GM23248 (cell line): ENCODE results near the gene TRPM3. TPM values are rescaled to one million over a fixed set of nuclear protein-coding genes. Genes with fewer than 3 reads are reported as not detected.

Experiments
- DNase-seq: peaks from one replicate; pipeline ENCODE4 v3.0.0-alpha.2; 2015
- H2AFZ ChIP-seq: fragments of 200-600 bp; sonication (generic); 2 replicates; pipeline ENCODE4 v1.6.1; 2016; ENCODE audit warnings: antibody characterized with exemption
- H3F3A ChIP-seq: fragments of 200-600 bp; sonication (generic); 2 replicates; pipeline ENCODE4 v1.6.1; 2016; ENCODE audit warnings: mild to moderate bottlenecking, antibody characterized with exemption, mixed run types; ENCODE audit not compliant: insufficient read depth
- H3K27ac ChIP-seq: fragments of 200-600 bp; sonication (generic); 2 replicates; pipeline ENCODE4 v1.5.1; 2016; ENCODE audit warnings: mild to moderate bottlenecking
- H3K27me3 ChIP-seq: fragments of 200-600 bp; sonication (generic); replicated peaks from 2 replicates; pipeline ENCODE4 v1.6.1; 2016; ENCODE audit warnings: mild to moderate bottlenecking; ENCODE audit not compliant: insufficient read depth
- H3K36me3 ChIP-seq: fragments of 200-600 bp; sonication (generic); 2 replicates; pipeline ENCODE4 v1.6.1; 2016; ENCODE audit warnings: low read depth, mild to moderate bottlenecking
- H3K4me1 ChIP-seq: fragments of 200-600 bp; sonication (generic); 2 replicates; pipeline ENCODE4 v1.6.1; 2016; ENCODE audit warnings: mild to moderate bottlenecking; ENCODE audit not compliant: insufficient read depth
- H3K4me2 ChIP-seq: fragments of 200-600 bp; sonication (generic); one replicate; pipeline ENCODE4 v1.6.1; 2016; ENCODE audit warnings: mild to moderate bottlenecking; ENCODE audit not compliant: unreplicated experiment
- H3K4me3 ChIP-seq: fragments of 200-600 bp; sonication (generic); 2 replicates; pipeline ENCODE4 v1.5.1; 2016; ENCODE audit warnings: mild to moderate bottlenecking
- H3K79me2 ChIP-seq: fragments of 200-600 bp; sonication (generic); 2 replicates; pipeline ENCODE4 v1.6.1; 2016; ENCODE audit warnings: mild to moderate bottlenecking; ENCODE audit not compliant: insufficient read depth
- H3K9ac ChIP-seq: fragments of 200-600 bp; sonication (generic); 2 replicates; pipeline ENCODE4 v1.6.1; 2016; ENCODE audit warnings: mild to moderate bottlenecking
- H3K9me2 ChIP-seq: fragments of 200-600 bp; sonication (generic); 2 replicates; pipeline ENCODE4 v1.6.1; 2016; ENCODE audit warnings: mixed run types, mild to moderate bottlenecking, moderate library complexity; ENCODE audit not compliant: insufficient read depth
- H3K9me3 ChIP-seq: fragments of 200-600 bp; sonication (generic); one replicate; pipeline ENCODE4 v1.6.1; 2017; ENCODE audit warnings: low read depth
- H4K20me1 ChIP-seq: fragments of 200-600 bp; sonication (generic); 2 replicates; pipeline ENCODE4 v1.6.0; 2016; ENCODE audit not compliant: insufficient read depth
- EZH2 ChIP-seq: fragments of 200-600 bp; sonication (generic); IDR thresholded peaks from 2 replicates; pipeline ENCODE4 v1.6.1; 2018; ENCODE audit warnings: antibody characterized with exemption, mild to moderate bottlenecking; ENCODE audit not compliant: insufficient read depth, poor library complexity, severe bottlenecking
- EZH2phosphoT487 ChIP-seq: fragments of 200-600 bp; sonication (generic); IDR thresholded peaks from 2 replicates; pipeline ENCODE4 v1.6.1; 2018; ENCODE audit warnings: antibody characterized with exemption, moderate library complexity, mild to moderate bottlenecking, low read depth; ENCODE audit not compliant: insufficient read depth
- WGBS, 2 experiments: methylation state at CpG; one replicate each; pipeline ENCODE4 v1.1.6; 2015 to 2017; ENCODE audit warnings: low lambda C conversion rate in 2 of 2, low coverage in 1 of 2; ENCODE audit errors: missing lambda C conversion rate in 2 of 2; 5-methylcytosine and 5-hydroxymethylcytosine counted together
- in situ Hi-C: fragments of 300-500 bp; cut with MboI; formaldehyde crosslinking; loops from 2 replicates; pipeline ENCODE4 v1.15.0; 2020
- polyA plus RNA-seq: library from polyadenylated mRNA; unstranded; fragments of >200 nt; fragmentation: Nextera tagmentation; extraction: Ambion mirVana; gene quantifications from 2 replicates; pipeline ENCODE4 v1.2.1, GENCODE V29; 2016
- total RNA-seq: library from RNA; depleted of rRNA; stranded (reverse); fragments of >200 nt; shearing (Covaris generic); gene quantifications from 2 replicates; pipeline ENCODE4 v1.2.3, GENCODE V29; 2014

The TRPM3 gene
- total and polyA plus RNA-seq, 2 experiments from 2014 or later = not detected

DNA sequence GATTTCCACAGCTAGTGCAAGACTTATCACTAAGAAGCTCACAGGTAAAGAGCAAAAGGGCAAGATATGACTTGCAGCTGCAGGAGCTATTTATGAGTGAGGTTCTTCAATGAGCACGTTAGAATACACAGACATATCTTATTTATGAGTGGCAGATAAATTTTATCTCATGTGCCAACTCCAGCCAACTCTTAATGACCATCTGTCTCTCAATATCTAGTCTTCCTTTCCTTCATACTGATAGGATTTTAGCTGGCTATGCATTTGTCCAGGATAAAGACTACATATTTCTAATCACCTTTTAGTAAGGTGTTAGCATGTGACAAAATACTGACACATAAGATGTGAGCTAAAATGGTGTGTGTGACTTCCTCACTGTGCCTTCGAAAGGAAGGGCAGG, 304.5 kb downstream of the TRPM3 start:
- Histone ChIP-seq H3K9ac (no peak overlapping the region), H3K9me3 (no peaks in the 10 kb centered on the region), H2AFZ (no peak overlapping the region), H3K4me3 (no peak overlapping the region), H3K27ac (no peak overlapping the region), H3K9me2 (no peaks in the 10 kb centered on the region), H3K4me2 (no peak overlapping the region), H3F3A (no peaks in the 10 kb centered on the region), H3K36me3 (no peaks in the 10 kb centered on the region), H4K20me1 (no peaks in the 10 kb centered on the region), H3K79me2 (no peaks in the 10 kb centered on the region), H3K4me1 (no peaks in the 10 kb centered on the region), H3K27me3 (no peaks in the 10 kb centered on the region; the same call in none of the 2 replicates)
- in situ Hi-C loops = no loop called here
- DNase-seq = no peak
- TF ChIP-seq EZH2phosphoT487 (no peak), EZH2 (no peak)
- 22 to 25% methylated on average over 2 of the region's 2 CpGs for WGBS, 2 experiments

DNA sequence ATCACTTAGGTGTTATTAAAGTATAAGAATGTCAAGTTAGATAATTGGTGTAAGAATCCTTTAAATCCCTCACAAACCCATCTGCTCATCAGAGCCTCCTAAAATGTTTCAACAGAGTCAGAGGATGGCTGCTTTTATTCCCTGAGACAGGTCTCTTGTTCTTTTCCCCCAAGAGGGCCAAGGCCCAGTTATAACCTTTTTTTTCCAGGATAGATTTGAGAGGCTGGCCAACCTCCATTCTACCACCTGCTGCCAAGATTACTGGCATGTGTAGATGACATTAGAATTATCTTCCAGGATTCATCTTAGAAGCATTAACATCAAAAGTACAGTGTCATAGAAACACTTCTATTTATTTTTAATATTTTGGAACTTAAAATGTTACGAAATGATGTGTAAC, 305.1 kb downstream of the TRPM3 start:
- Histone ChIP-seq H3K4me1 (no peaks in the 10 kb centered on the region), H3F3A (no peaks in the 10 kb centered on the region), H2AFZ (no peak overlapping the region), H4K20me1 (no peaks in the 10 kb centered on the region), H3K9me3 (no peaks in the 10 kb centered on the region), H3K27ac (no peak overlapping the region), H3K79me2 (no peaks in the 10 kb centered on the region), H3K4me3 (no peak overlapping the region), H3K4me2 (no peak overlapping the region), H3K27me3 (no peaks in the 10 kb centered on the region; the same call in none of the 2 replicates), H3K36me3 (no peaks in the 10 kb centered on the region), H3K9ac (no peak overlapping the region), H3K9me2 (no peaks in the 10 kb centered on the region)
- 16 to 21% methylated on average over 1 of the region's 1 CpG for WGBS, 2 experiments
- TF ChIP-seq EZH2phosphoT487 = no peak
- no peak for TF ChIP-seq EZH2
- in situ Hi-C loops = no loop called here
- DNase-seq = no peak

DNA sequence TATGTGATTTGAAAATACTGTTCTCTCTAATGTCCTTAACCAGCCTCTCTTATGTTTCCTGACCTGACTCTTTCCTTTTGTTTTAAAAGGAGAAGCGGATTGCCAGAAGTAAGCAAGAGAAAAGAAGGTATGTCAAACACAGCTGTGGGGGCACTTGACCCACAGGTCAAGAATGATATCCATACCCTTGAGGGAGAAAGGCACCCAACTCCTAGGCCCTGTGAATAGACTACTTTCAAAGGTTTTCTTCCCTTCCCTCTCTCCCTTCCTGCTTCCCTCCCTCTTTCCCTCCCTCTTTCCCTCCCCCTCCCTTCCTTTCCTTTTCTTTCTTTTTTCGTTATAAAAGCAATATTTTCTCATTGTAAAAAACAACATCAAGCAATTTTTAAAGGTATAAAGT, 306.8 kb downstream of the TRPM3 start:
- no peak for DNase-seq
- Histone ChIP-seq H4K20me1 (no peaks in the 10 kb centered on the region), H3F3A (no peaks in the 10 kb centered on the region), H3K79me2 (no peaks in the 10 kb centered on the region), H3K27ac (no peak overlapping the region), H2AFZ (no peak overlapping the region), H3K9me3 (no peaks in the 10 kb centered on the region), H3K36me3 (no peaks in the 10 kb centered on the region), H3K9me2 (no peaks in the 10 kb centered on the region), H3K9ac (no peak overlapping the region), H3K4me2 (no peak overlapping the region), H3K4me1 (no peaks in the 10 kb centered on the region), H3K27me3 (no peaks in the 10 kb centered on the region; the same call in none of the 2 replicates), H3K4me3 (no peak overlapping the region)
- in situ Hi-C loops = no loop called here
- TF ChIP-seq EZH2phosphoT487 = no peak
- no peak for TF ChIP-seq EZH2
- WGBS, 2 experiments = 24 to 39% methylated on average over 2 of the region's 2 CpGs

DNA sequence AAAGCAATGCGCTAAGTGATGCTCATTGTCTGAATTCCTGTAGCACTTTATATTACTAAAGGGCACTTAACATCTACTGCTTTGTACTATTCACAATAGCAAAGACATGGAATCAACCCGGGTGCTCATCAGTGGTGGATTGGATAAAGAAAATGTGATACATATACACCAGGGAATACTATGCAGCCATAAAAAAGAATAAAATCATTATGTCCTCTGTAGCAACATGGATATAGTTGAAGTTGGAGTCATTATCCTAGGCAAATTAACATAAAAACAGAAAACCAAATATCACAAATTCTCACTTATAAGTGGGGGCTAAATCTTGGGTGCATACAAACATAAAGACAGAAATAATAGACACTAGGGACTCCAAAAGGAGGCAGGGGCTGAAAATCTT, 308.3 kb downstream of the TRPM3 start:
- no peak overlapping the region for H2AFZ ChIP-seq
- no peaks in the 10 kb centered on the region for H3K36me3 ChIP-seq
- 57 to 64% methylated on average over 2 of the region's 2 CpGs for WGBS, 2 experiments
- H3K4me3 ChIP-seq = no peak overlapping the region
- no peaks in the 10 kb centered on the region for H3K9me2 ChIP-seq
- no peak overlapping the region for H3K27ac ChIP-seq
- no peaks in the 10 kb centered on the region for H3K4me1 ChIP-seq
- no peaks in the 10 kb centered on the region for H3F3A ChIP-seq
- H3K27me3 ChIP-seq = no peaks in the 10 kb centered on the region; the same call in 1 of the 2 replicates
- in situ Hi-C loops = no loop called here
- TF ChIP-seq EZH2 (no peak), EZH2phosphoT487 (no peak)
- no peaks in the 10 kb centered on the region for H4K20me1 ChIP-seq
- no peak for DNase-seq
- H3K79me2 ChIP-seq = no peaks in the 10 kb centered on the region
- H3K9ac ChIP-seq = no peak overlapping the region
- no peaks in the 10 kb centered on the region for H3K9me3 ChIP-seq
- no peak overlapping the region for H3K4me2 ChIP-seq

DNA sequence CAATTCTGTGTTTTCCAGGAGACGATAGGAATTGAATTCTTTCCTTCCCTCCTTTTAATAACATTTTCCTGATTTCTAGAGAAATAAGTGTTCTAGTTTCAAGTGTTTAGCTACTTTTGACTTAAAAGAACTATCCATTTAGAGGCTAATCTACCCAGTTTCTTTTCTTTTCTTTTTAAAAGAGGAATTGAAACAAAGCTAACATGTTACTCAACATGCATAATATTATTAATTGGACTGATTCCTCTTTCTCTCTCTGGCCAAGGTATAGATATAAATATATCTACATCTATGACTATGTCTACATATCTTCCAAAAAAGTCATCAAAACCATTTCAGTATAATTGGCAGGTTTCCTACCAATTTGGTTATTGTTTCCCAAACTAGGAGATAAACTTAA, 309.8 kb downstream of the TRPM3 start:
- H3K9me2 ChIP-seq = no peaks in the 10 kb centered on the region
- no peaks in the 10 kb centered on the region for H3F3A ChIP-seq
- H3K9me3 ChIP-seq = no peaks in the 10 kb centered on the region
- H3K27ac ChIP-seq = no peak overlapping the region
- no peaks in the 10 kb centered on the region for H4K20me1 ChIP-seq
- 0 out of 2 replicates have a peak, but pooled peaks cover 5% of the 10 kb centered on the region for H3K27me3 ChIP-seq
- H3K4me1 ChIP-seq = no peaks in the 10 kb centered on the region
- H3K4me3 ChIP-seq = no peak overlapping the region
- no peak for DNase-seq
- TF ChIP-seq EZH2 (no peak), EZH2phosphoT487 (no peak)
- H3K4me2 ChIP-seq = no peak overlapping the region
- no peaks in the 10 kb centered on the region for H3K79me2 ChIP-seq
- 42 to 45% methylated on average over 1 of the region's 1 CpG for WGBS, 2 experiments
- no peaks in the 10 kb centered on the region for H3K36me3 ChIP-seq
- no peak overlapping the region for H2AFZ ChIP-seq
- no peak overlapping the region for H3K9ac ChIP-seq
- in situ Hi-C loops = no loop called here
